WI38 (cell line): ENCODE results near the gene C18orf63.
A peak's percentile ranks its signal among the peaks of the same experiment; 100 is the strongest.

ENCODE experiments used
- H3K4me3 ChIP-seq: 2 replicates; pipeline ENCODE4 v1.5.1; 2011; ENCODE audit warnings: low read depth, mild to moderate bottlenecking, control low read depth, low read length
- CTCF ChIP-seq: IDR thresholded peaks from 2 replicates; pipeline ENCODE4 v1.5.1; 2012; ENCODE audit warnings: low read depth, mild to moderate bottlenecking, control low read depth, low read length

Gene C18orf63

GRCh38 chr18:74329688-74330205 is 14.1 kb downstream of the C18orf63 start:
- TF ChIP-seq CTCF: no peak
- no peak overlapping the region for H3K4me3 ChIP-seq

- H3K4me3 ChIP-seq: no peak overlapping the region
- TF ChIP-seq CTCF: peak; percentile 51
Observed at GRCh38 chr18:74331404-74331803, 15.8 kb downstream of the C18orf63 start.

GRCh38 chr18:74333091-74333490 is 17.5 kb downstream of the C18orf63 start:
- no peak overlapping the region for H3K4me3 ChIP-seq
- no peak for TF ChIP-seq CTCF

- no peak overlapping the region for H3K4me3 ChIP-seq
- TF ChIP-seq CTCF: no peak
Observed at GRCh38 chr18:74334242-74334893, 18.7 kb downstream of the C18orf63 start.

- H3K4me3 ChIP-seq: no peak overlapping the region
- TF ChIP-seq CTCF: no peak
Observed at GRCh38 chr18:74336656-74337055, 21.0 kb downstream of the C18orf63 start.

GRCh38 chr18:74337155-74337911 is 21.7 kb downstream of the C18orf63 start:
- no peak overlapping the region for H3K4me3 ChIP-seq
- no peak for TF ChIP-seq CTCF

GRCh38 chr18:74337912-74338309 is 22.3 kb downstream of the C18orf63 start:
- TF ChIP-seq CTCF: no peak
- no peak overlapping the region for H3K4me3 ChIP-seq
